Ovary (tissue), 10 donors: Measurements from ENCODE around the gene CD8B2. TPM values are rescaled to one million over a fixed set of nuclear protein-coding genes. Genes with fewer than 3 reads are reported as not detected.
"Not testable (repeated sequence)": the region's sequence is repeated elsewhere in the genome, so short reads cannot be mapped to it uniquely, and the experiment has no call there.

Source experiments
- DNase-seq, 5 donors: peaks; one replicate each; pipeline ENCODE4 v3.0.0-alpha.2; 2019 to 2020
- H3K27ac ChIP-seq, 2 donors: fragments of 200-600 bp; one replicate each; pipeline versions ENCODE4 v1.5.1 to v1.8.0; 2019 to 2022
- H3K27me3 ChIP-seq: fragments of 200-600 bp; one replicate; pipeline ENCODE4 v1.8.0; 2022
- H3K36me3 ChIP-seq: fragments of 200-600 bp; sonication (generic); one replicate; pipeline ENCODE4 v1.5.1; 2019
- H3K4me1 ChIP-seq: one replicate; pipeline ENCODE4 v1.8.1; 2013; ENCODE audit warnings: mild to moderate bottlenecking, moderate library complexity; ENCODE audit not compliant: insufficient read depth
- H3K4me3 ChIP-seq: fragments of 200-600 bp; sonication (generic); one replicate; pipeline ENCODE4 v1.5.1; 2017
- H3K9me3 ChIP-seq, 2 donors: fragments of 200-600 bp in 1 of 2; sonication (generic) in 1 of 2; one replicate each; pipeline versions ENCODE4 v1.5.1 to v1.8.1; 2013 to 2019; ENCODE audit warnings: mild to moderate bottlenecking in 1 of 2, moderate library complexity in 1 of 2
- WGBS, 3 donors: extraction: QIAGEN DNeasy Blood & Tissue Kit in 1 of 3; methylation state at CpG; one replicate each; pipeline versions ENCODE4 v1.1.5 to v1.1.7; 2013 to 2017; 5-methylcytosine and 5-hydroxymethylcytosine counted together
- intact Hi-C, 4 donors: fragments of 100-400 bp; cut with DNase I; formaldehyde crosslinking; loops; one replicate each; pipeline versions ENCODE4 v1.11.0 to v1.15.1; 2022 to 2023
- long read RNA-seq, 3 donors: library from polyadenylated mRNA in 2 of 3; unstranded in 2 of 3; transcript quantifications; one replicate each; pipeline ENCODE4 v2.0.0 and lab custom pipeline, GENCODE V29; 2021 to 2026
- polyA plus RNA-seq, 2 donors: library from polyadenylated mRNA; stranded (reverse); fragments of 200-250 nt in 1 of 2; fragments of 350-450 nt in 1 of 2; fragmentation: Illumina TruSeq in 1 of 2; extraction: RNeasy Lipid Tissue Mini Kit (QIAGEN cat#74804) in 1 of 2; gene quantifications; one replicate each; pipeline ENCODE4 v1.2.3, GENCODE V29; 2013 to 2014
- total RNA-seq, 7 donors: library from RNA; depleted of rRNA in 2 of 7; stranded (reverse); fragments of >200 nt in 2 of 7; fragmentation: NEBNext Ultra II Directional in 3 of 7; extraction: Animal tissue kit (Norgen Biotek cat#: 25700) in 3 of 7; gene quantifications; one replicate each; pipeline versions ENCODE4 v1.1.0 to v1.2.4, GENCODE V29; 2016 to 2023
- donor health status: DM: no; HTN: no; CAD: no; lungs with moderate emphysema.
- donor health status: DM: no; HTN: no; CAD: no.
- donor health status: Bipolar disorder and iron deficiency.
- donor health status: DM: yes; HTN: yes; CAD: no.
- donor health status: DM: no; HTN: no; CAD: no.
- donor health status: DM: yes; HTN: yes; CAD: no.

Gene CD8B2
- total RNA-seq (under 1 TPM in 1 of 7 donors, not detected in 6; 0.07 TPM), polyA plus RNA-seq (not detected)
- long read RNA-seq, donor 1, result 0 reads
- long read RNA-seq, donor 2, result 0 reads
- long read RNA-seq, donor 3, result 0 reads

- H3K9me3 ChIP-seq, H3K27ac ChIP-seq, H3K27me3 ChIP-seq, H3K4me3 ChIP-seq, DNase-seq, H3K4me1 ChIP-seq, H3K36me3 ChIP-seq, intact Hi-C loops: not testable (repeated sequence)
- 21 to 28% (median 27%) methylated on average over 8 to 31 of the region's 39 CpGs for WGBS, 3 donors
Observed at GRCh38 chr2:106486551-106487385, at the start of gene CD8B2. Gene CD8B2, plus strand, starts transcription at chr2:106487364. Its CDS starts 63 bp downstream, at chr2:106487427.

GRCh38 chr2:106461882-106462281 lies 25.3 kb upstream of the CD8B2 start:
- DNase-seq, H3K27me3 ChIP-seq, H3K4me1 ChIP-seq, intact Hi-C loops, H3K36me3 ChIP-seq, H3K9me3 ChIP-seq, H3K27ac ChIP-seq, H3K4me3 ChIP-seq: not testable (repeated sequence)
- 70 to 89% (median 75%) methylated on average over 4 to 10 of the region's 10 CpGs for WGBS, 3 donors

DNA sequence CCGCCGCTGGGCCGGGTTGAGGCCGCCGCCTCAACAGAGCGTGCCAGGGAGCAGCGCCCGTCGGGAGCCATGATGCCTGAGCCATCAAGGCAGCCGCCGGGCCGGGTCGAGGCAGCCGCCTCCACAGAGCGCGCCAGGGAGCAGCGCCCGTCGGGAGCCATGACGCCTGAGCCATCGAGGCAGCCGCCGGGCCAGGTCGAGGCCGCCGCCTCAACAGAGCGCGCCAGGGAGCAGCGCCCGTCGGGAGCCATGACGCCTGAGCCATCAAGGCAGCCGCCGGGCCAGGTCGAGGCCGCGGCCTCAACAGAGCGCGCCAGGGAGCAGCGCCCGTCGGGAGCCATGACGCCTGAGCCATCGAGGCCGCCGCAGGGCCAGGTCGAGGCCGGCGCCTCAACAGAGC lies 19.6 kb upstream of the CD8B2 start:
- H3K27me3 ChIP-seq, H3K4me3 ChIP-seq, H3K9me3 ChIP-seq, intact Hi-C loops, H3K27ac ChIP-seq, DNase-seq, H3K4me1 ChIP-seq, H3K36me3 ChIP-seq: not testable (repeated sequence)
- 95 to 96% (median 96%) methylated on average over 43 to 48 of the region's 49 CpGs for WGBS, 3 donors

DNA sequence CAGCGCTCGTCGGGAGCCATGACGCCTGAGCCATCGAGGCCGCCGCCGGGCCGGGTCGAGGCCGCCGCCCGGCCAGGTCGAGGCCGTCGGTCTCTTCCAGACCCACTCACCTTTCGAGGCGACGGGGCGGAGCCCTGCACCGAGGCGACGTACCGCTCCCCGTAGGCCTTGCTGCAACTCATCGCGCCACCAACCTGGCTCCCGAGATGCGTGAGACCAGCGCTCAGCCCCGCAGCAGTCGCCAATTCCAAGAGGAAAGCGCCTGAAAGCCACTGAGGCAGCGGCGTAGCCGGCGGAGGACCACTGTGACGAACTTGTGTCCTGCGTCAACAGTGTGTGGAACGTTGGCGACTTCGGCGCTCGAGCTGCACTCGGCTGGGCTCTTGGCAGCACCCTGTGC lies 19.1 kb upstream of the CD8B2 start, which contains the start of gene RGPD3:
Gene RGPD3 (minus strand): TSS at position 307 of the 400 bp plus-strand sequence. CDS start 125 bp downstream, at position 182.
- WGBS, 3 donors, result 94 to 97% (median 95%) methylated on average over 45 of the region's 45 CpGs
- H3K9me3 ChIP-seq, H3K4me1 ChIP-seq, H3K36me3 ChIP-seq, H3K27ac ChIP-seq, H3K27me3 ChIP-seq, DNase-seq, H3K4me3 ChIP-seq, intact Hi-C loops: not testable (repeated sequence)

DNA sequence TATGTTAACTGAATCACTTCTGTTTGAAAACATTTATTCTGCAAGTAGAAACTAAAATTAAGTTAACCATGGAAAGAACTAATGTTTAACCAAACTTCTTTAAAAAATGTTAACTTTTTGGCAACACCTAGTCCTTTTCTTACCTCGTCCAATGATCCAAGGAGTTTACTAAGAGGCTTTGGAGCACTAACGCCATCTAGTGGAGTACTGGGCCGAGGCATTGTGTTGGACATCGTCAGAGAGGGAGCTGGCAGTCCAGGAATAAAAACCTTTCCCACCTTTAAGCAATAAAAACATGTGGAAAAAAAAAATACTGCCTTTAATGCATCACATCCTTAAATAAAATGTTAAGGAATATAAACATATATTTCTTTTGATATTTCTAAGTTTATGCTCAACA lies 16.5 kb upstream of the CD8B2 start:
- H3K36me3 ChIP-seq, H3K9me3 ChIP-seq, H3K4me1 ChIP-seq, H3K27me3 ChIP-seq, intact Hi-C loops, H3K4me3 ChIP-seq, H3K27ac ChIP-seq: not testable (repeated sequence)
- 0 to 1% (median 0%) methylated on average over 4 of the region's 4 CpGs for WGBS, 3 donors
- peak; percentile 28 to 64 (median 57) for DNase-seq

DNA sequence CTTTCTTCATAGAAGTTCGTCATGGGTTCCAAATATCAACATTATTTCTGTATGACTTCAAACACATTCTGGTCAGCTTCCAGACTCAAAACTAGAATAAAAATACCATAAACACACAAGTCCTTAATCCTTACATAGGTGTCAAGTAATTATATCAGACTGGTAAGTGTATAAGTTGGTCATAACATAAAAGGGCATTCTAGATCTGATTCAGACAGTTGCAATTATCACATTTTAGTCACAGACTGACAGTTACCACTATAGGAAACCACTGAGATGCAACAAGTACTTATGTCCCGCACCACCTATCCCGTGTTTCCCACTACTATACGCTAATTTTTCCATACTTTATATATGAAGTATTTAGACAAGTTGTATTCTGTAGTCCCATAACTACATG lies 9.5 kb upstream of the CD8B2 start:
- H3K27ac ChIP-seq, intact Hi-C loops, H3K36me3 ChIP-seq, DNase-seq, H3K4me1 ChIP-seq, H3K4me3 ChIP-seq, H3K27me3 ChIP-seq, H3K9me3 ChIP-seq: not testable (repeated sequence)
- 68 to 92% (median 91%) methylated on average over 1 to 4 of the region's 4 CpGs for WGBS, 3 donors

DNA sequence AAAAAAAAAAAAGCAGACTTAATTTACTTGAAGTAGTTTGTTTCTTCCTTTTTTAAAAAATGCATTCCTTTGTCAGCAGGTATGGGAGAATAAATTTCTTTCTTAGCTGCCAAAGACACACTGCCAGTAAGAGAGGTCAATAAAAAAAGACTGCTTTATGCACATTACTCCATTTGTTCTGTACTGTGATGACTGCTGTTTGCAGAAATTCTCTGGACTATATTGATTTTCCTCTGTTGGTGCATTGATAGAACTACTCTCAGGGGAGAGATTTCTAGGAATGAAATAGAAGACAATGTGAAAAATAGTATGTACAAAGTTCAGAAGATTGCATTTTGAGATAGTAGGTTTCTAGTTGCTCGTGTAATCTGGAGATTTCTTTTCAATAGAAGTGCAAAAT lies 7.6 kb upstream of the CD8B2 start:
- H3K27ac ChIP-seq, intact Hi-C loops, H3K36me3 ChIP-seq, H3K4me3 ChIP-seq, H3K9me3 ChIP-seq, H3K4me1 ChIP-seq, DNase-seq, H3K27me3 ChIP-seq: not testable (repeated sequence)
- WGBS, 3 donors, result 100% methylated on average over 1 of the region's 1 CpG; no CpG with 5 or more reads in 2 of the 3 donors

DNA sequence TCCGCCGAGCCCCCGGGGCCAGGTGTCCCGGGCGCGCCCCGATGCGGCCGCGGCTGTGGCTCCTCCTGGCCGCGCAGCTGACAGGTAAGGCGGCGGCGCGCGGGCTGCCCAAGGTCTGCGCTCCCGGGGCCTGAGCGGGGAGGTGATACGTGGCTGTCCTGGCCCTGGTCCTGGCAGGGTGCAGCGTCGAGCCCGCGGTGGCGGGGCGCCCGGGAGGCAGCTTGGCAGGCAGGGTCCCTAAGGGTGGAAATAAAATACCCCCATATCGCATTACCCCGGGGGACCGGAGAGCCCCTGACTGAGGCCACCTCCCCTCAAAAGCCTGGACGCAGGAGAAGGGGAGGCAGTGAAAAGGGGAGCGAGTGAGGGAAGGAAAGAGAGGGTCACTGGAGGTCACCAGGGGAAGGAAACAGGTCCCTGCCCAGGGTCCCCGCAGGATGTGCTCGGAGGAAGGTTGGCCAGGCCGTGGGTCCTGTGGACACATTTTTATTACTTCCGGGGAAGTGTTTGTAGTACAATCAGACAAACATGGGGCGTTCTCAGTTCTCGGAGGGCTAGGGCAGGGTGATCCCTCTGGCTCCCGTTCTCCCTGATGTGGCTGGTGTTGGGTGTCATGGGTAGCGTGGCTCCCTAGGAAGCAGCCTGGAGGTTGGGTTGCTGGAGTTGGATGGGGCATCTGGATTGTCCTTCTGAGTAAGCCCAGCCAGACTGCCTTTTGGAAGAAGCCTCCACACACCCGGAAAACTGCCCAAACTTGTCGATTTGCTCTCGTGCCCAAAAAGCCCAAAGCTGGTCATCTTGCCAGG lies 425 bp downstream of the CD8B2 start:
- intact Hi-C loops, H3K4me3 ChIP-seq, H3K9me3 ChIP-seq, H3K36me3 ChIP-seq, H3K4me1 ChIP-seq, DNase-seq, H3K27ac ChIP-seq, H3K27me3 ChIP-seq: not testable (repeated sequence)
- 29 to 45% (median 39%) methylated on average over 25 to 44 of the region's 44 CpGs for WGBS, 3 donors

DNA sequence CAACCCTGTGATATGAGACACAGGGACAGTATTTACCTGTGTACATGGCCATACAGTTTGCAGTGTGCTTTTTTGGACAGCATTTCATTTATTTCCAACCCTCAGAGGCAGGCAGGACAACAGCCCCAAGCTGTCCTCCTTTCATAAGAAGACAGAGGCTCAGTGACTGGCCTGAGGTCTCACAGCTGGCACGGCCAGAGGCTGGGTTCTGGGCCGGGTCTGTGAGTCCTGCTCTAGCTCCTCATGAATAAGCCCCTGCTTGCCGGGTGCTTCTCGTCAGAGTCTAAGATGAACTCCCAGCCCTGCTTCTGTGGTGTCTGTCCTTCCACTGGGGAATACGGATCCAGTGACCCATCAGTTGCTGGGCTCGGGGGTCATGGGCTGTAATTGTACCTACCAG lies 2.5 kb downstream of the CD8B2 start:
- H3K36me3 ChIP-seq, H3K9me3 ChIP-seq, DNase-seq, H3K4me1 ChIP-seq, H3K4me3 ChIP-seq, H3K27me3 ChIP-seq, intact Hi-C loops, H3K27ac ChIP-seq: not testable (repeated sequence)
- 71 to 77% (median 71%) methylated on average over 6 of the region's 6 CpGs for WGBS, 3 donors

GRCh38 chr2:106492399-106492798 lies 5.2 kb downstream of the CD8B2 start:
- DNase-seq, H3K9me3 ChIP-seq, intact Hi-C loops, H3K4me1 ChIP-seq, H3K27me3 ChIP-seq, H3K27ac ChIP-seq, H3K36me3 ChIP-seq, H3K4me3 ChIP-seq: not testable (repeated sequence)
- WGBS, 3 donors, result 83 to 85% (median 84%) methylated on average over 6 of the region's 6 CpGs

DNA sequence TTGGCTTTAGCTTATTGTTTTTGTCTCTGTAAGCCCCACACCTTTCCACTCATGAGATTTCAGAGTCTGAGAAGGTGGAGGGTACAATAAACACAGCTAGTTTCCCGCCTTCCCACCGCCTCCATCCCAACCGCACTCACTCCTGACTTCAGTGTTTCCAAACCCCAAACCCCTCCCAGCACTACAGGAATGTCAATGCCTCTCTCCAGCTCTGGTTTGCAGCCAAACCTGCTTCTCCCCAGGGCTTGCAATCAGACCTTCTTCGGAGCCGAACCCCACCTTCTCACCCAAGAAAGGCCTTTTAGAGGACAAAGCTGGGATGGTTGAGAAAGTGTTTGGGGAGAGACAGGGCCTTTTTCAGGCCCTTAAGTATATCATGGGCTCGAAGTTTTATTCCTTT lies 5.7 kb downstream of the CD8B2 start:
- intact Hi-C loops, H3K27ac ChIP-seq, H3K9me3 ChIP-seq, H3K4me3 ChIP-seq, H3K27me3 ChIP-seq, H3K36me3 ChIP-seq, H3K4me1 ChIP-seq: not testable (repeated sequence)
- WGBS, 3 donors, result 11 to 30% (median 18%) methylated on average over 6 of the region's 6 CpGs
- peak in 4 of 5 donors; percentile 11 to 52 (median 24) for DNase-seq
